HG03558 (cell line): Measurements from ENCODE around the gene ABCG8.

Experiments
- ATAC-seq: cut with Tn5 transposase; IDR thresholded peaks from one replicate; pipeline ENCODE4 v1.9.1; 2021; ENCODE audit warnings: moderate number of reproducible peaks; ENCODE audit not compliant: unreplicated experiment; ENCODE audit errors: extremely low read depth

The ABCG8 gene

DNA sequence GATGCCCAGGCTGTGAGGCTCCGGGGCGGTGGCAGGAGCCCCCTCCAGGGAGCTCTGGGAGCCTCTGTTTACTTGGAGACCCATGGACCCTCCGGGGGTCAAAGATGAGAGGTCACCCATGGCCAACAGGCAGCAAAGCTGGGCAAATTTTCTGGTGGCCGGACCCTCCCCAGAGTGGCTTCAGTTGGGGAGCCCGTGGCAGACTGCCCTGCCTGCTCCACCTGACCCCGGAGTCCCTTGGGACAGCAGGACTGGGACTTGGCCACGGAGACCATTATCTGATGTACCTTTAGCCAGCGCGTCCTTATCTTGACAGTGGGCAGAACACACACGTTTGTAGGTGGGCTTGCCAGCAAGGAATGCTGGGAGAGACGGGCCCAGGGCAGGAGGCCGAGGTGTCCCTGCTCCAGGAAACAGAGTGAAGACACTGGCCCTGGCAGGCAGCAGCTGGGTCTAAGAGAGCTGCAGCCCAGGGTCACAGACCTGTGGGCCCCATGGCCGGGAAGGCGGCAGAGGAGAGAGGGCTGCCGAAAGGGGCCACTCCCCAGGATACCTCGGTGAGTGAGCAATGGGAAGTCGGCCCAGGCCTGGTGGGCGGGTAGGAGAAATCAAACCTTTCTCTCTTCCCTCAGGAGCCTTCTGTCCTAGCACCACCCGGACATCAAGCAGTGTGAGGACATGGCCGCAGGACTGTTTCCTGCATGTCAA lies at the start of gene ABCG8, which contains the start of gene ABCG5:
TSS of gene ABCG8 (plus strand) at position 412 of the 708 bp plus-strand sequence. CDS start at position 495, 83 bp downstream.
TSS of gene ABCG5 (minus strand) at position 280 of the 708 bp plus-strand sequence. CDS start at position 120, 160 bp downstream.
- no peak for ATAC-seq

GRCh38 chr2:43790147-43790546 lies 48.6 kb upstream of the ABCG8 start:
- ATAC-seq, result no peak

DNA sequence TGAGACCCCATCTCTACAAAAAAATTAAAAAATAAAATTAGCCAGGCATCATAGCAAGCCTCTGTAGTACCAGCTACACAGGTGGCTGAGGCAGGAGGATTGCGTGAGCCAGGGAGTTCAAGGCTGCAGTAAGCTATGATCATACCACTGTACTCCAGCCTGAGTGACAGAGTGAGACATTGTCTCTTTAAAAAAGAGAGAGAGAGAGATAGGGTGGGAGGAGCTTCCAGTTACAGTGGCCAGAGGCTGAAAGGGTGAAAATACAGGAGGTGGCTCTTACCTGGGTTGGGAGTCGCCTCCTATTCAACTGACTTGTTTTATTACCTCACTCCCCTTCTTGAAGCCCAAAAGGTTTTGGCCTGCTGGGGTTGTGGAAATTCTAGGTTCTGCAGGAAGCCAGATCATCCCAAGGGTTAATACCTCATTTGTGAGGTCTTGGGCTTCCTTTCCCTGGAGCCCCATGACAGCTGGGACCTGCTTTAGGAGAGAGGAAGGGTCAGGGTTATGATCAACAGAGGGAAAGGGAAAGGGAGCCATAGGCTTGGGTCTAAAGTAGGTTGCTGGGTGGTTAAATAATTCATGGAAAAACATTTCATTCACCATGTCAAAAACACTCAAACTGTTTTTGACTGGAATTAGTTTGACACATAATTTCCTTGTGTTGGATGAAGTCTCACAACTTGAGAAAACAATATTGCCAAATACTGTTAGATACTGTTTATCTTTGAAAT lies 47.6 kb upstream of the ABCG8 start:
- no peak for ATAC-seq

DNA sequence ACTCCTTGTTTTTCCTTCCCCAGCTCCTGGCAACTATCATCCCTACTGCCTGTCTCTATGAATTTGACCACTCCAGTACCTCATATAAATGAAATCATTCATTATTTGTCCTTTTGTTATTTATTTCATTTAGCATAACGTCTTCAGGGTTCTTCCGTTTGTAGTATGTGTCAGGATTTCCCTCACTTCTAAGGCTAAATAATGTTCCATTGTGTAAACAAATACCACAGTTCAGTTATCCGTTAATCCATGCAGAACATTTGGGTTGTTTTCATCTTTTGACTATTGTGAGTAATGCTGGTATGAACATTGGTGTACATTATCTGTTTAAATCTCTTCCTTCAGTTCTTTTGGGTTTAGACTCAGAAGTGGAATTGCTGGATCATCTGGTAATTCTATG lies 46.1 kb upstream of the ABCG8 start:
- ATAC-seq, result no peak

DNA sequence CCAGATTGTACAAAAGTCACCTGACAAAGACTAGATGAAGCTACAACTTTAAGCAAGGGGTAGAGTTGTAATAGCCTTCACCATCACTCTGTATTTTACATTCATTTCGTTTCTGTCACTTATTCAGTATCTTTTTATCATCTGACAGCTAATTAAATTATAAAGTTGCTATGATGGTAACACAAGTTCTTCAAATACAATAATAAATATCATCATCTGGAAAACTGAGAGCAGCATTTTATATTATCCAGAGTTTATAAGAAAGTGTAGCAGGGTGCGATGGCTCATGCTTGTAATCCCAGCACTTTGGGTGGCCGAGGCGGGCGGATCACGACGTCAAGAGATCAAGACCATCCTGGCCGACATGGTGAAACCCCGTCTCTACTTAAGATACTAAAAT lies 43.8 kb upstream of the ABCG8 start:
- ATAC-seq, result no peak

GRCh38 chr2:43796206-43796605 lies 42.6 kb upstream of the ABCG8 start:
- ATAC-seq, result no peak

DNA sequence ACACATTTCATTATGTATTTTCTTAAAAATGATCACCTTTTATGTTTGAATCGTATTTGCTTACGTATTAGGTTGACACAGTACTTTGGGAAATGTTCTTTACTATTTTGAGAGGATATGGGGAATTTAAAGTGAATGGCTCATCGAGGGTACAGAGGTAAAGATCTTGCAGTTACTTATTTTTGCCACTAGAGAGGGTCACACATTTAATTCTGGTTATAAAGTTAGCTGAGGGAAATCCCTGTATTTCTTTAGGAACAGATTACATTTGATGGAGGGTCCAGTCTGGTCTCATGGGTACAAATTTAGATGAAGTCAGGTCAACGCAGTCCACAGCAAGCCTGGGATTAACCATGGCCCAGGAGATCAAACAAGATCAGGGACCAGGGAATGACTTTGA lies 40.5 kb upstream of the ABCG8 start:
- ATAC-seq, result no peak

DNA sequence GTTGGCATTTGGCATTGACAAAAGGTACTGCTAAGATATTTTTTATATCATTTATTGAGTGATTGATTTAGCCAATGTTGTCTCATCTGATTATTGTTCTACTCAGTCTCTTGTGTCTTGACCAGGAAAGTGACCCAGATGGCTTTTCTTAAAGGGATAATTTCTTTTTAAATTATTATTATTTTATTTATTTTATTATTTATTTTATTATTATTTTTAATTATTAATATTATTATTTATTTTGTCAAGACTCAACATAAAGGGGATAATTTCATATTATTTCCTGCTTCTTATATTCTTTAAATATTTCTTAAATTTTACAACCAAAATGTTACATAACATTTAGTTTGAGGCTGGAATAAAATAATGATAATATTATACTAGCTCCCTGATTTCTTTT lies 37.9 kb upstream of the ABCG8 start:
- no peak for ATAC-seq

DNA sequence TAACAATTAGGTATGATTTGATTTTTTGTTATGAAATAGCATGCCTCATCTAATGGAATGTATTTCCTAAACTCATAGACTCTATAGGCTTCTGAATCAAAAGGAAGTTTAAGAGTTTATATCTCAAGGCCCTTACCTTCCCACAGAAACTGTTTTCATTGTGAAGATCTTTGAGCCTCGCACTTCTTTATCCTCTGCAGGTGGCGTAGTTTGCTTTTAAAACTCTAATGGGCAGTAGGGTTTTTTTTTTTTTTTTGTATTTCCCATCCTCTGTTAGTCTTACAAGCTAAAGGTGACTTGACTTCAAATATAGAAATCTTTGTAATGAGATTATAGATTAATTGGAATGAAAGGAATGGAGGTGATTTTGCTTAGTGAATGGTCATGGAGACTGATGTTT lies 36.6 kb upstream of the ABCG8 start:
- ATAC-seq, result no peak

DNA sequence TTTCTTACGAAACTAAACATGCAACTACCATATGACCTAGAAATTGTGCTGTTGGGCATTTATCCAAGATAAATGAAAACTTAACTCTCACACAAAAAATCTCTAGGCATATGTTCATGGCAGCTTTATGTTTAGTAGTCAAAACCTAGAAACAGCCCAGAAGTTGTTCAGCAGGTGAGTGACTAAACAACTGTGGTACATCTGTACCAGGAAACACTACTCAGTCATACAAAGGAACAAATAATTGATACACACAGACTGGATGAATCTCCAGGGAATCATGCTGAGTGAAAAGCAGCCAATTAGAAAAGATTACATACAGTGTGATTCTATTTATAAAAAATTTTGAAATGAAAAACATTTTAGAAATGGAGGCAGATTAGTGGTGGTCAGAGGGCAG lies 35.7 kb upstream of the ABCG8 start:
- no peak for ATAC-seq

DNA sequence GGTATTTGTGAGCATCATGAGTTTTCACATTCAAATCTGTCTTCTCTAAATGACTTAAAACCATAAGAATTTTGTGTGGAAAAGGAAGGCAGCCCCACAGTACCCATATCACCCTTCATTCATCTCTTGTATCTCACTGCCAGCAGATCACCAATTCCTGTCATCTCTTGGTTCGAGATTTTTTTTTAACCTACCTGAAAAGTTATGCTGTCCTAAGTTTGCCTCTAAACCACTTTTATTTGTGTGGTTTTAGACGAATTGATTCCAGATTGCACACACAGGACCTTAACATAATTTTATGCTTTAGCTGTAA lies 32.1 kb upstream of the ABCG8 start:
- no peak for ATAC-seq

DNA sequence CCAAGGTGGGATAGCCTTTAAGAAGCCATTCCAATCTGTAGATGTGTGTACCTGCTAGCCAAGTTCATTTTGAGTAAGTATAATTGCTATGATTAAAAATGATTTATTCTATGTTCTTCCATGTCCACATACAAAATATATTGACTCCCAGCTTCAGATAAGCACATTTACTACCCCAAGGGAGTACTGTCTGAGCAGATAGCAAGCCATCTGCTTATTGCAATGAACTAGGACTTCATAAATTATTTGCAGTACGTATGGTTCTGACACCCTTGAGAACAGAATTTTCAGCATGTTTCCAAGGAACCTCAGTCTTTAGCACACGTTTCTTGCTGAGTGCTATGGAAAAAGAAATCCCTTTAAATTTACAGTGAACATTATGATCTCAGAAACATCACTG lies 28.3 kb upstream of the ABCG8 start:
- no peak for ATAC-seq

DNA sequence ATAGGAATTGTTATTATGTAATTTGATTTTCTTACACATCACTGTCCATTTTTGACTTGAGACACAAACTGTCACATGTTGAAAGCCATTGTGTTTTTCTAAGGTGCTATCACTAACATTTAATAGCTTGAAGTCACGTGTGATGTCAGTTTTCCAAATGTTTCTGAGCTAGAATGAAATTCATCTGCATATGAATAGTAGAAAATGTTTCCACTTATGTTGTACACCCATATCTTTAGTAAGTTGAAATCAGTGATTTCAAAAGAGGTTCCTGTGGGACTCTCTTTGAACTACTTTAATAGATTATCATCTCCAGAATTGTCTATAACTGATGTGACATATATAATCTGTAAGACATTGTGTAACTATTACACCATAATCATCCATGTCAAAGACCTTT lies 27.9 kb upstream of the ABCG8 start:
- no peak for ATAC-seq

- no peak for ATAC-seq
Observed at GRCh38 chr2:43812006-43812405, 26.8 kb upstream of the ABCG8 start.

DNA sequence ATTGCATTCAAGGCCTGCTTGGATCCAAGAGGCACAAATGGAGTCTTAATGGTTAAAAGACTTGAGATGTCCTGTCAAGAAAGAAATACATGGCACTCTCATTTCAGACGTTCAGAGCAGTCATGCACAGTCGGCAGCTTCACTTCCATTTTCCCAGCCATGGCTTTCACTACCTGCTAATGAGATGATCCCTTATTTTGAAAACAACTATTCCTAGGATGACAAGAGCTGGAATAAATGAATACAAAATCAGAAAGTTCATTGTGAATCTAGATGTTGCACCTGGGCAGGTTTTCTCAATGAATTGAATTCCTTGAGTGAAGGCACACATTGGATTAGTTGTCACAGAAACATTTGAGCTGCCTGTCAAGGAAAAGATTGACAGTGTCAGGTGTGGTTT lies 25.8 kb upstream of the ABCG8 start:
- no peak for ATAC-seq

GRCh38 chr2:43814711-43815110 lies 24.1 kb upstream of the ABCG8 start:
- no peak for ATAC-seq

GRCh38 chr2:43818761-43819160 lies 20.0 kb upstream of the ABCG8 start:
- no peak for ATAC-seq

DNA sequence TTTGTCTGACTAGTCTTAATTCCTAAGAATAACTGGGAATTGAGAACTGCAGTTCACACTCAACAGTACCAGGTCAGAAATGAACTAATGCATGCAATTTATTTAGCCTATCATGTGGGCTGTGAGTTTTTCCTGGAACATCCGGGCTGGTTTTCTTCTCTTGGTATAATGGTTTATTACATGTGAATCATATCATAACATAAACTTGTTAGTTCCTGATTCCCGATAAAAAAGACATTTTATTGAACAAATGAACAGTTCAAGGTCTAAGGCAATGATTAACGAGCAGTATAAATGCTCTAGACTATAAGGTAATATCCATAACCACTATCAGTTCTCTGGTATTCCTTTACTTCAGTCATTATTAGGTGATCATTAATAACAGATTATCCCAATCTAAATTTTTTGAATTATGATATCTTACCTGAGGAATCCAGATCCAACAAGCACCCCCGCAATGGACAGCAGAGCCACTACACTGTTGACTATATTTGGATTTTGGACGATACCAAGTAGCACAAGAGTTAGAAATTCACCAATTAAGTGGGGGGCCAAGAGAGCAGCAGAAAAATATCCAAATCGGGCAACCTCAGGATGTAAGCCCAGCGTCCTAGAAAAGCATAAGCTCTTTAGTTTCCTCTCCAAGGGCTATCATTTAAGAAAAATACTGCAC lies 19.1 kb upstream of the ABCG8 start:
- no peak for ATAC-seq

GRCh38 chr2:43822839-43823238 lies 15.9 kb upstream of the ABCG8 start:
- no peak for ATAC-seq

DNA sequence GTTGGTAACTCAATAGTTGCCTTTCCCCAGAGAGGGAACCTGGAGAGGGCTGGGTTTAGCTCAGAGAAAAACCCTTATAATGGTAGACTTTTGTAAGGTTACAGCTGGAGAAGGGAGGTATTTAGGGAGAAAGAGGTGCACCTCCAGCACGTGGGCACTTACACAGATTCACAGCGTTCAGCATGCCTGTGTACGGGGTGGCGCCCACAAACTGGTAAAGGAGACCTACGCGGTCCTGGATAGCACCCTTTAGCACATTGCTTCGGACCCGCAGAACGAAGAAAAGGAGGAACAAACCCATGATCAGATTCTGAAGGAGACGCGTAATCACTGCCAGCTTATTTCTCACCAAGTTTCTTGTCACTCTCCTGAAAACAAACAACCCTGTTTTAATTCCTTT lies 15.0 kb upstream of the ABCG8 start:
- ATAC-seq, result no peak

- no peak for ATAC-seq
Observed at GRCh38 chr2:43824512-43824911, 14.3 kb upstream of the ABCG8 start.
